SK-N-SH (cell line): ENCODE data around the gene ZBTB16. TPM values are rescaled to one million over a fixed set of nuclear protein-coding genes. Genes with fewer than 3 reads are reported as not detected.

Experiments
- CTCF ChIA-PET: fragments of 300-600, 350-600 bp; formaldehyde crosslinking; extraction: SDS; loops from one replicate; lab custom pipeline; 2021; lab: Yijun Ruan, JAX
- POLR2A ChIA-PET: fragments of 350-600 bp; sonication (Branson Sonifier 250); formaldehyde crosslinking; extraction: SDS; loops from one replicate; lab custom pipeline; 2020; ENCODE audit warnings: antibody characterized with exemption, inconsistent platforms; lab: Yijun Ruan, JAX
- DNase-seq: peaks from one replicate; pipeline ENCODE4 v3.0.0; 2012
- H2AFZ ChIP-seq: fragments of 200-600 bp; sonication (generic); 2 replicates; pipeline ENCODE4 v1.8.1; 2016; ENCODE audit warnings: antibody characterized with exemption, mild to moderate bottlenecking, low read depth
- H3F3A ChIP-seq: fragments of 200-600 bp; sonication (generic); replicated peaks from 2 replicates; pipeline ENCODE3; 2016; ENCODE audit warnings: antibody characterized with exemption, mild to moderate bottlenecking; ENCODE audit not compliant: insufficient read depth
- H3K27ac ChIP-seq, 2 experiments: fragments of 200-500 bp in 1 of 2; fragments of 200-600 bp in 1 of 2; sonication (Bioruptor generic) in 1 of 2; sonication (generic), shearing (Covaris generic) in 1 of 2; 2 replicates each; pipeline versions ENCODE4 v1.5.1 to v1.6.1; 2014 to 2016; ENCODE audit warnings: low read depth in 2 of 2, inconsistent platforms in 1 of 2, low read length in 1 of 2, mild to moderate bottlenecking in 1 of 2, mixed read lengths in 1 of 2
- H3K27me3 ChIP-seq: fragments of 200-600 bp; sonication (generic), shearing (Covaris generic); 2 replicates; pipeline ENCODE4 v1.6.1; 2016; ENCODE audit warnings: mixed run types; ENCODE audit not compliant: insufficient read depth
- H3K36me3 ChIP-seq, 2 experiments: fragments of 200-500 bp in 1 of 2; fragments of 200-600 bp in 1 of 2; sonication (Bioruptor generic) in 1 of 2; sonication (generic) in 1 of 2; replicated peaks in 1 of 2; 2 replicates each; pipeline versions ENCODE3 to v1.5.1; 2014 to 2016; ENCODE audit warnings: low read length in 1 of 2, mild to moderate bottlenecking in 1 of 2; ENCODE audit not compliant: insufficient read depth in 2 of 2, control insufficient read depth in 1 of 2
- H3K4me1 ChIP-seq, 2 experiments: fragments of 200-500 bp in 1 of 2; fragments of 200-600 bp in 1 of 2; sonication (Bioruptor generic) in 1 of 2; sonication (generic), shearing (Covaris generic) in 1 of 2; 2 replicates each; pipeline versions ENCODE4 v1.5.1 to v1.6.1; 2014 to 2016; ENCODE audit warnings: low read depth in 1 of 2, low read length in 1 of 2, mixed run types in 1 of 2; ENCODE audit not compliant: insufficient read depth in 2 of 2, control insufficient read depth in 1 of 2
- H3K4me2 ChIP-seq: fragments of 200-600 bp; sonication (generic), shearing (Covaris generic); 2 replicates; pipeline ENCODE4 v1.6.1; 2017; ENCODE audit warnings: mixed run types
- H3K4me3 ChIP-seq, 2 experiments: fragments of 200-500 bp in 1 of 2; fragments of 200-600 bp in 1 of 2; sonication (Bioruptor generic) in 1 of 2; sonication (generic), shearing (Covaris generic) in 1 of 2; 2 replicates each; pipeline versions ENCODE4 v1.5.1 to v1.8.1; 2014 to 2016; ENCODE audit warnings: low read depth in 2 of 2, inconsistent platforms in 1 of 2, low read length in 1 of 2, mild to moderate bottlenecking in 1 of 2, mixed read lengths in 1 of 2, moderate library complexity in 1 of 2
- H3K79me2 ChIP-seq: fragments of 200-600 bp; sonication (generic); 2 replicates; pipeline ENCODE4 v1.8.1; 2017; ENCODE audit warnings: mild to moderate bottlenecking; ENCODE audit not compliant: insufficient read depth
- H3K9ac ChIP-seq: fragments of 200-600 bp; sonication (generic); 2 replicates; pipeline ENCODE4 v1.6.1; 2017; ENCODE audit warnings: mixed run types
- H3K9me2 ChIP-seq: fragments of 200-600 bp; sonication (generic); 2 replicates; pipeline ENCODE4 v1.6.1; 2017; ENCODE audit warnings: mixed run types
- H3K9me3 ChIP-seq: fragments of 200-600 bp; sonication (generic); 2 replicates; pipeline ENCODE4 v1.6.1; 2017; ENCODE audit warnings: mixed run types, mild to moderate bottlenecking, moderate library complexity
- H4K20me1 ChIP-seq: fragments of 200-600 bp; sonication (generic); 2 replicates; pipeline ENCODE4 v1.6.1; 2017; ENCODE audit warnings: mild to moderate bottlenecking, mixed run types; ENCODE audit not compliant: insufficient read depth
- CHD2 ChIP-seq: fragments of 150-350 bp; IDR thresholded peaks from 2 replicates; pipeline ENCODE4 v1.6.1; 2018; ENCODE audit warnings: low read length; ENCODE audit not compliant: partially characterized antibody
- FOXJ3 ChIP-seq: sonication (generic); formaldehyde crosslinking; IDR thresholded peaks from 2 replicates; pipeline ENCODE4 v1.5.1; 2020; ENCODE audit warnings: mild to moderate bottlenecking, missing genetic modification reagents
- JUND ChIP-seq: IDR thresholded peaks from 2 replicates; pipeline ENCODE4 v1.4.0; 2012
- MXI1 ChIP-seq: IDR thresholded peaks from 2 replicates; pipeline ENCODE4 v1.6.1; 2012; ENCODE audit warnings: mild to moderate bottlenecking, low read depth, low read length, improper control_type of control experiment
- NFIC ChIP-seq: IDR thresholded peaks from 2 replicates; pipeline ENCODE4 v1.4.0; 2012; ENCODE audit warnings: borderline replicate concordance
- NRF1 ChIP-seq: IDR thresholded peaks from 2 replicates; pipeline ENCODE4 v1.6.1; 2012; ENCODE audit warnings: low read depth, mild to moderate bottlenecking, low read length
- POLR2AphosphoS5 ChIP-seq: IDR thresholded peaks from 2 replicates; pipeline ENCODE4 v1.6.1; 2012; ENCODE audit warnings: low read depth, low read length
- RFX5 ChIP-seq: IDR thresholded peaks from 2 replicates; pipeline ENCODE4 v1.6.1; 2012; ENCODE audit warnings: mild to moderate bottlenecking, improper control_type of control experiment, low read length
- RXRA ChIP-seq: IDR thresholded peaks from 2 replicates; pipeline ENCODE4 v1.4.0; 2012; ENCODE audit warnings: low read depth, mild to moderate bottlenecking, borderline replicate concordance
- SIN3A ChIP-seq: IDR thresholded peaks from 2 replicates; pipeline ENCODE4 v1.6.1; 2012; ENCODE audit warnings: low read depth, mild to moderate bottlenecking, low read length, moderate library complexity, borderline replicate concordance
- TAF1 ChIP-seq: IDR thresholded peaks from 2 replicates; pipeline ENCODE4 v1.6.1; 2012; ENCODE audit warnings: low read depth, mild to moderate bottlenecking, low read length, moderate library complexity, borderline replicate concordance
- TEAD4 ChIP-seq: IDR thresholded peaks from 2 replicates; pipeline ENCODE4 v1.4.0; 2012; ENCODE audit warnings: mild to moderate bottlenecking, borderline replicate concordance; ENCODE audit not compliant: insufficient read depth
- WGBS: methylation state at CpG from one replicate; pipeline ENCODE4 v1.1.6; 2017; ENCODE audit warnings: low lambda C conversion rate; 5-methylcytosine and 5-hydroxymethylcytosine counted together
- polyA plus RNA-seq, 3 experiments: library from polyadenylated mRNA; depleted of rRNA; stranded (reverse); fragments of >200 nt; gene quantifications; 2 replicates each; pipeline ENCODE4 v1.2.3, GENCODE V29; 2012
- TF ChIP-seq, protein P1 (sequence below): IDR thresholded peaks from 2 replicates; pipeline ENCODE4 v1.6.1; 2012; ENCODE audit warnings: mild to moderate bottlenecking, low read depth, low read length, moderate library complexity
- TF ChIP-seq, protein P2 (sequence below): fragments of 150-350 bp; IDR thresholded peaks from 2 replicates; pipeline ENCODE4 v1.6.1; 2016; ENCODE audit warnings: mild to moderate bottlenecking, low read depth, low read length
- TF ChIP-seq, protein P3 (sequence below): IDR thresholded peaks from 2 replicates; pipeline ENCODE4 v1.4.0; 2012; ENCODE audit warnings: low read depth

The ZBTB16 gene
- polyA plus RNA-seq, 1 of the 3 experiments (the other 2 are of a cell fraction) = not detected

DNA sequence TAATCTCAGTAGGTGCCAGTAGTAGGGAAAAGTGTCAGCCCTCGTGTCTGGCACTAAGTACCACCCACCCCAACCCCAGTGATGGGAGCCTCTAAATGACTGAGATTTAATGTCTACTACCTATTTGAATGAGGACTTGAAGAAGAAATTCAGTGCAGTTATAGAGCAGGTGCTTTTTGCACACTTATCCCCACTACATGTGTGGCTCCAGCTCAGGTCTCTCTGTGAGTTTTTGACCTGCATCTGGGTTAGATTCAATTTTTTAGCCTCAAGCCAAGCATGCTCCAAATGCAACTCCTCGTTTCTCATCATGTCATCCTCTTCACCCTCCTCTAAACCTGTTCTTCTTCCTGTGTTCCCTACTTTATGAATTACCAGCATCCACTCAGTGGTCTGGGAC lies 211.8 kb downstream of the ZBTB16 start:
- Histone ChIP-seq H4K20me1 (no peaks in the 10 kb centered on the region), H3K4me3 (no peak overlapping the region), H3K4me1 (no peaks in the 10 kb centered on the region), H3K36me3 (no peaks in the 10 kb centered on the region), H3K9ac (no peak overlapping the region), H3K27ac (no peak overlapping the region), H3K4me2 (no peak overlapping the region), H2AFZ (no peak overlapping the region), H3K9me2 (no peaks in the 10 kb centered on the region), H3F3A (no peaks in the 10 kb centered on the region), H3K9me3 (no peaks in the 10 kb centered on the region), H3K27me3 (peaks cover 48% of the 10 kb centered on the region), H3K79me2 (no peaks in the 10 kb centered on the region)
- POLR2A ChIA-PET = no interaction called here
- DNase-seq = no peak
- 0% methylated on average over 2 of the region's 2 CpGs for WGBS
- CTCF ChIA-PET = interaction anchor here (1.4 to 15.2 kb wide), 3 partner anchors 10 to 375 kb away, joined by 4 to 143 read pairs (median 5); no protein-coding TSS in a partner anchor
- TF ChIP-seq, protein P1, sequence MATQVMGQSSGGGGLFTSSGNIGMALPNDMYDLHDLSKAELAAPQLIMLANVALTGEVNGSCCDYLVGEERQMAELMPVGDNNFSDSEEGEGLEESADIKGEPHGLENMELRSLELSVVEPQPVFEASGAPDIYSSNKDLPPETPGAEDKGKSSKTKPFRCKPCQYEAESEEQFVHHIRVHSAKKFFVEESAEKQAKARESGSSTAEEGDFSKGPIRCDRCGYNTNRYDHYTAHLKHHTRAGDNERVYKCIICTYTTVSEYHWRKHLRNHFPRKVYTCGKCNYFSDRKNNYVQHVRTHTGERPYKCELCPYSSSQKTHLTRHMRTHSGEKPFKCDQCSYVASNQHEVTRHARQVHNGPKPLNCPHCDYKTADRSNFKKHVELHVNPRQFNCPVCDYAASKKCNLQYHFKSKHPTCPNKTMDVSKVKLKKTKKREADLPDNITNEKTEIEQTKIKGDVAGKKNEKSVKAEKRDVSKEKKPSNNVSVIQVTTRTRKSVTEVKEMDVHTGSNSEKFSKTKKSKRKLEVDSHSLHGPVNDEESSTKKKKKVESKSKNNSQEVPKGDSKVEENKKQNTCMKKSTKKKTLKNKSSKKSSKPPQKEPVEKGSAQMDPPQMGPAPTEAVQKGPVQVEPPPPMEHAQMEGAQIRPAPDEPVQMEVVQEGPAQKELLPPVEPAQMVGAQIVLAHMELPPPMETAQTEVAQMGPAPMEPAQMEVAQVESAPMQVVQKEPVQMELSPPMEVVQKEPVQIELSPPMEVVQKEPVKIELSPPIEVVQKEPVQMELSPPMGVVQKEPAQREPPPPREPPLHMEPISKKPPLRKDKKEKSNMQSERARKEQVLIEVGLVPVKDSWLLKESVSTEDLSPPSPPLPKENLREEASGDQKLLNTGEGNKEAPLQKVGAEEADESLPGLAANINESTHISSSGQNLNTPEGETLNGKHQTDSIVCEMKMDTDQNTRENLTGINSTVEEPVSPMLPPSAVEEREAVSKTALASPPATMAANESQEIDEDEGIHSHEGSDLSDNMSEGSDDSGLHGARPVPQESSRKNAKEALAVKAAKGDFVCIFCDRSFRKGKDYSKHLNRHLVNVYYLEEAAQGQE = no peak
- TF ChIP-seq JUND (no peak), NRF1 (no peak), TAF1 (no peak), NFIC (no peak), SIN3A (no peak), RXRA (no peak), POLR2AphosphoS5 (no peak), MXI1 (no peak), TEAD4 (no peak), CHD2 (no peak), FOXJ3 (no peak), RFX5 (no peak)
- TF ChIP-seq, protein P2, sequence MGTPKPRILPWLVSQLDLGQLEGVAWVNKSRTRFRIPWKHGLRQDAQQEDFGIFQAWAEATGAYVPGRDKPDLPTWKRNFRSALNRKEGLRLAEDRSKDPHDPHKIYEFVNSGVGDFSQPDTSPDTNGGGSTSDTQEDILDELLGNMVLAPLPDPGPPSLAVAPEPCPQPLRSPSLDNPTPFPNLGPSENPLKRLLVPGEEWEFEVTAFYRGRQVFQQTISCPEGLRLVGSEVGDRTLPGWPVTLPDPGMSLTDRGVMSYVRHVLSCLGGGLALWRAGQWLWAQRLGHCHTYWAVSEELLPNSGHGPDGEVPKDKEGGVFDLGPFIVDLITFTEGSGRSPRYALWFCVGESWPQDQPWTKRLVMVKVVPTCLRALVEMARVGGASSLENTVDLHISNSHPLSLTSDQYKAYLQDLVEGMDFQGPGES = no peak
- TF ChIP-seq, protein P3, sequence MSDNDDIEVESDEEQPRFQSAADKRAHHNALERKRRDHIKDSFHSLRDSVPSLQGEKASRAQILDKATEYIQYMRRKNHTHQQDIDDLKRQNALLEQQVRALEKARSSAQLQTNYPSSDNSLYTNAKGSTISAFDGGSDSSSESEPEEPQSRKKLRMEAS = no peak
